ENCODE data around the gene CPED1. TPM values are rescaled to one million over a fixed set of nuclear protein-coding genes. Genes with fewer than 3 reads are reported as not detected.

CPED1 gene
- polyA plus RNA-seq, 1 donor from 2014 or later = not detected

DNA sequence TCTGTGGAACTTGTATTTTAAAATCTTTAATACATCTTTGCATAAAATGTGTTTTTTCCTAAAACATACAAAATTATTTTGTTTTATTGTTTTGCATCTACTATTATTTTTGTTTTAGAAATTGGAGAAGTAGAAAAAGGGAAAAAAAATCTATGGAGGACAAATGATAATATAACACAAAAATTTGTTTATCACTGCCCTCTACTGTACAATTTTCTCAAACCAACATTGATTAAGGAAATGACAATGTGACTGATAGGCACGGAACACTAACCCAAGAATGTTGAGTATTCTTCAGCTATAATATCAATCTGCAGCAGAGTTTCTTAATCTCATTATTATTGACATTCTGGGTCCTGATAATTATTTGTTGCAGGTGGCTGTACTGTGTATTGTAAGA lies 47.4 kb upstream of the CPED1 start:
- no peak for TF ChIP-seq TAF1 (IDR thresholded peaks at IDR 0.05; ENCODE audit: low read depth)
- no peak for TF ChIP-seq EP300 (conservative IDR thresholded peaks at IDR 0.05; ENCODE audit: poor library complexity, severe bottlenecking)
- no peak for TF ChIP-seq POLR2AphosphoS5 (IDR thresholded peaks at IDR 0.05)
- TF ChIP-seq SMC3 (conservative IDR thresholded peaks at IDR 0.05; ENCODE audit: poor library complexity) = no peak
- no peak overlapping the region for H3K9ac ChIP-seq (ENCODE audit: low read length)
- no peaks in the 10 kb centered on the region for H4K20me1 ChIP-seq (ENCODE audit: insufficient read depth)
- no peaks in the 10 kb centered on the region for H3K79me2 ChIP-seq (replicated peaks; ENCODE audit: insufficient read depth, low read length)
- H3F3A ChIP-seq (ENCODE audit: insufficient read depth, low read length, poor library complexity, severe bottlenecking) = no peaks in the 10 kb centered on the region
- no peaks in the 10 kb centered on the region for H3K9me3 ChIP-seq (ENCODE audit: low read length)
- no peak overlapping the region for H3K4me2 ChIP-seq (ENCODE audit: low read length)
- no peak overlapping the region for H2AFZ ChIP-seq (ENCODE audit: low read depth, low read length)
- no peaks in the 10 kb centered on the region for H3K36me3 ChIP-seq (ENCODE audit: insufficient read depth, low read length)
- H3K27me3 ChIP-seq (ENCODE audit: insufficient read depth, low read depth, low read length) = no peaks in the 10 kb centered on the region
- H3K9me2 ChIP-seq (ENCODE audit: insufficient read depth, low read length) = no peaks in the 10 kb centered on the region
- H3K27ac ChIP-seq (ENCODE audit: low read length) = no peak overlapping the region
- H3K4me3 ChIP-seq (ENCODE audit: low read length) = no peak overlapping the region

DNA sequence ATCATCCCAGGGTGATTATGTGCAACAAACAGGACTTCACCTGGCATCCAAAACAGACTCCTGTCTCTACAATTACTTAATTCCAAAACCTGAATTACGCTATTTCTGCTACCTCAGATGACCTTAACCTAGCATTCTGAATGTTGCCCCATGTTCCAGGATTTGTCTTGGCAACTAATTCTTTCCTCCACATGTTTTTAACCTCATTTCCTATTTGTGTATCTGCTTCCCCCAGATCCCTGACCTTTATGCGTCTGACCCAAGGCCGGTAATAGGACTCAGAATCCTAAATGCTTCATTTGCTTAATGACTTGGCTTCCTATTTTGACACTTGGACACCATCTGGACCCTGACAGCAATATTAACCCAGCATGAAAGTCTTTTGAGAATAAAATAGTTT lies 46.7 kb upstream of the CPED1 start:
- Histone ChIP-seq H2AFZ (ENCODE audit: low read depth, low read length) (no peak overlapping the region), H3K27me3 (ENCODE audit: insufficient read depth, low read depth, low read length) (no peaks in the 10 kb centered on the region), H3K9ac (ENCODE audit: low read length) (no peak overlapping the region), H3K79me2 (replicated peaks; ENCODE audit: insufficient read depth, low read length) (no peaks in the 10 kb centered on the region), H3K4me2 (ENCODE audit: low read length) (no peak overlapping the region), H3K4me3 (ENCODE audit: low read length) (no peak overlapping the region), H3F3A (ENCODE audit: insufficient read depth, low read length, poor library complexity, severe bottlenecking) (no peaks in the 10 kb centered on the region), H3K27ac (ENCODE audit: low read length) (no peak overlapping the region), H4K20me1 (ENCODE audit: insufficient read depth) (no peaks in the 10 kb centered on the region), H3K36me3 (ENCODE audit: insufficient read depth, low read length) (no peaks in the 10 kb centered on the region), H3K9me2 (ENCODE audit: insufficient read depth, low read length) (no peaks in the 10 kb centered on the region), H3K9me3 (ENCODE audit: low read length) (no peaks in the 10 kb centered on the region)
- TF ChIP-seq MXI1 (conservative IDR thresholded peaks at IDR 0.05; ENCODE audit: poor library complexity, severe bottlenecking) = no peak
- TF ChIP-seq, protein P1, sequence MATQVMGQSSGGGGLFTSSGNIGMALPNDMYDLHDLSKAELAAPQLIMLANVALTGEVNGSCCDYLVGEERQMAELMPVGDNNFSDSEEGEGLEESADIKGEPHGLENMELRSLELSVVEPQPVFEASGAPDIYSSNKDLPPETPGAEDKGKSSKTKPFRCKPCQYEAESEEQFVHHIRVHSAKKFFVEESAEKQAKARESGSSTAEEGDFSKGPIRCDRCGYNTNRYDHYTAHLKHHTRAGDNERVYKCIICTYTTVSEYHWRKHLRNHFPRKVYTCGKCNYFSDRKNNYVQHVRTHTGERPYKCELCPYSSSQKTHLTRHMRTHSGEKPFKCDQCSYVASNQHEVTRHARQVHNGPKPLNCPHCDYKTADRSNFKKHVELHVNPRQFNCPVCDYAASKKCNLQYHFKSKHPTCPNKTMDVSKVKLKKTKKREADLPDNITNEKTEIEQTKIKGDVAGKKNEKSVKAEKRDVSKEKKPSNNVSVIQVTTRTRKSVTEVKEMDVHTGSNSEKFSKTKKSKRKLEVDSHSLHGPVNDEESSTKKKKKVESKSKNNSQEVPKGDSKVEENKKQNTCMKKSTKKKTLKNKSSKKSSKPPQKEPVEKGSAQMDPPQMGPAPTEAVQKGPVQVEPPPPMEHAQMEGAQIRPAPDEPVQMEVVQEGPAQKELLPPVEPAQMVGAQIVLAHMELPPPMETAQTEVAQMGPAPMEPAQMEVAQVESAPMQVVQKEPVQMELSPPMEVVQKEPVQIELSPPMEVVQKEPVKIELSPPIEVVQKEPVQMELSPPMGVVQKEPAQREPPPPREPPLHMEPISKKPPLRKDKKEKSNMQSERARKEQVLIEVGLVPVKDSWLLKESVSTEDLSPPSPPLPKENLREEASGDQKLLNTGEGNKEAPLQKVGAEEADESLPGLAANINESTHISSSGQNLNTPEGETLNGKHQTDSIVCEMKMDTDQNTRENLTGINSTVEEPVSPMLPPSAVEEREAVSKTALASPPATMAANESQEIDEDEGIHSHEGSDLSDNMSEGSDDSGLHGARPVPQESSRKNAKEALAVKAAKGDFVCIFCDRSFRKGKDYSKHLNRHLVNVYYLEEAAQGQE (IDR thresholded peaks at IDR 0.05; ENCODE audit: borderline replicate concordance) = no peak
- TF ChIP-seq TAF1 (IDR thresholded peaks at IDR 0.05; ENCODE audit: low read depth) = no peak
- no peak for TF ChIP-seq SMC3 (conservative IDR thresholded peaks at IDR 0.05; ENCODE audit: poor library complexity)
- TF ChIP-seq POLR2AphosphoS5 (IDR thresholded peaks at IDR 0.05) = no peak
- TF ChIP-seq EP300 (conservative IDR thresholded peaks at IDR 0.05; ENCODE audit: poor library complexity, severe bottlenecking) = no peak
- no peak for TF ChIP-seq RAD21 (conservative IDR thresholded peaks at IDR 0.05)
- TF ChIP-seq, protein P2, sequence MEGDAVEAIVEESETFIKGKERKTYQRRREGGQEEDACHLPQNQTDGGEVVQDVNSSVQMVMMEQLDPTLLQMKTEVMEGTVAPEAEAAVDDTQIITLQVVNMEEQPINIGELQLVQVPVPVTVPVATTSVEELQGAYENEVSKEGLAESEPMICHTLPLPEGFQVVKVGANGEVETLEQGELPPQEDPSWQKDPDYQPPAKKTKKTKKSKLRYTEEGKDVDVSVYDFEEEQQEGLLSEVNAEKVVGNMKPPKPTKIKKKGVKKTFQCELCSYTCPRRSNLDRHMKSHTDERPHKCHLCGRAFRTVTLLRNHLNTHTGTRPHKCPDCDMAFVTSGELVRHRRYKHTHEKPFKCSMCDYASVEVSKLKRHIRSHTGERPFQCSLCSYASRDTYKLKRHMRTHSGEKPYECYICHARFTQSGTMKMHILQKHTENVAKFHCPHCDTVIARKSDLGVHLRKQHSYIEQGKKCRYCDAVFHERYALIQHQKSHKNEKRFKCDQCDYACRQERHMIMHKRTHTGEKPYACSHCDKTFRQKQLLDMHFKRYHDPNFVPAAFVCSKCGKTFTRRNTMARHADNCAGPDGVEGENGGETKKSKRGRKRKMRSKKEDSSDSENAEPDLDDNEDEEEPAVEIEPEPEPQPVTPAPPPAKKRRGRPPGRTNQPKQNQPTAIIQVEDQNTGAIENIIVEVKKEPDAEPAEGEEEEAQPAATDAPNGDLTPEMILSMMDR (IDR thresholded peaks at IDR 0.05; ENCODE audit: poor library complexity, severe bottlenecking) = no peak
- no peak for TF ChIP-seq EZH2 (IDR thresholded peaks at IDR 0.05; ENCODE audit: borderline replicate concordance, insufficient read depth, low read length, poor library complexity, severe bottlenecking)

DNA sequence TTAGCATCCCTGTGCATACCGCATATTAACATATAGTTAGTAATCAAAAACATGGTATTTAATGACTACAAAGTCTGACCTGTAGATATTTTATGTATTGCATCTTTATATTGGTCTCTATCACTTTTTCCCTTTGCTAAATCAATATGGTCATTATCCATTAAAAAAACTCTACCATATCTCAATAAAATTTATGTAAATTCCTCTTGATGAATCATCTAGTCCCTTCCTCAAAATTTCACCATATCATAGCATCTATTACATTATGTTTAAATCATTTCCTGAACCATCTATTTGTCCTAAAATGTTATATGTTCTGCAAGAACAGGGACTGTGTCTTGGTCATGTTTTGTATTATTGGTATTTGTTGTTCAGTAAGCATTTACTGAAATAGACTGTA lies 45.6 kb upstream of the CPED1 start:
- H3K36me3 ChIP-seq (ENCODE audit: insufficient read depth, low read length) = no peaks in the 10 kb centered on the region
- no peaks in the 10 kb centered on the region for H4K20me1 ChIP-seq (ENCODE audit: insufficient read depth)
- no peak overlapping the region for H3K4me3 ChIP-seq (ENCODE audit: low read length)
- no peak overlapping the region for H3K9ac ChIP-seq (ENCODE audit: low read length)
- H3K79me2 ChIP-seq (replicated peaks; ENCODE audit: insufficient read depth, low read length) = no peaks in the 10 kb centered on the region
- no peaks in the 10 kb centered on the region for H3K9me3 ChIP-seq (ENCODE audit: low read length)
- H3K4me2 ChIP-seq (ENCODE audit: low read length) = no peak overlapping the region
- H3F3A ChIP-seq (ENCODE audit: insufficient read depth, low read length, poor library complexity, severe bottlenecking) = no peaks in the 10 kb centered on the region
- no peak overlapping the region for H3K27ac ChIP-seq (ENCODE audit: low read length)
- no peak for TF ChIP-seq TAF1 (IDR thresholded peaks at IDR 0.05; ENCODE audit: low read depth)
- no peak for TF ChIP-seq MXI1 (conservative IDR thresholded peaks at IDR 0.05; ENCODE audit: poor library complexity, severe bottlenecking)
- TF ChIP-seq EZH2 (IDR thresholded peaks at IDR 0.05; ENCODE audit: borderline replicate concordance, insufficient read depth, low read length, poor library complexity, severe bottlenecking) = no peak
- TF ChIP-seq POLR2AphosphoS5 (IDR thresholded peaks at IDR 0.05) = no peak
- no peak for TF ChIP-seq SMC3 (conservative IDR thresholded peaks at IDR 0.05; ENCODE audit: poor library complexity)
- TF ChIP-seq EP300 (conservative IDR thresholded peaks at IDR 0.05; ENCODE audit: poor library complexity, severe bottlenecking) = no peak
- TF ChIP-seq, protein P2 (IDR thresholded peaks at IDR 0.05; ENCODE audit: poor library complexity, severe bottlenecking) = no peak
- TF ChIP-seq, protein P1 (IDR thresholded peaks at IDR 0.05; ENCODE audit: borderline replicate concordance) = no peak
- no peak for TF ChIP-seq RAD21 (conservative IDR thresholded peaks at IDR 0.05)
- no peak overlapping the region for H2AFZ ChIP-seq (ENCODE audit: low read depth, low read length)
- H3K9me2 ChIP-seq (ENCODE audit: insufficient read depth, low read length) = no peaks in the 10 kb centered on the region
- H3K27me3 ChIP-seq (ENCODE audit: insufficient read depth, low read depth, low read length) = no peaks in the 10 kb centered on the region
